ENCODE measurements around the gene TCFL5.

Gene TCFL5

GRCh38 chr20:62895539-62895938 lies 33.9 kb upstream of the TCFL5 start:
- no peak for DNase-seq (ENCODE audit: low spot score)

- no peak for DNase-seq (ENCODE audit: low spot score)
Measured at GRCh38 chr20:62894261-62894660, 32.6 kb upstream of the TCFL5 start.

GRCh38 chr20:62893700-62894099 lies 32.1 kb upstream of the TCFL5 start:
- no peak for DNase-seq (ENCODE audit: low spot score)

- DNase-seq (ENCODE audit: low spot score) = no peak
Measured at GRCh38 chr20:62892348-62893304, 31.0 kb upstream of the TCFL5 start.

GRCh38 chr20:62891111-62891510 lies 29.5 kb upstream of the TCFL5 start:
- no peak for DNase-seq (ENCODE audit: low spot score)

GRCh38 chr20:62890444-62890843 lies 28.8 kb upstream of the TCFL5 start:
- no peak for DNase-seq (ENCODE audit: low spot score)

GRCh38 chr20:62889871-62890270 lies 28.2 kb upstream of the TCFL5 start:
- DNase-seq (ENCODE audit: low spot score) = no peak

- no peak for DNase-seq (ENCODE audit: low spot score)
Measured at GRCh38 chr20:62889411-62889810, 27.8 kb upstream of the TCFL5 start.

GRCh38 chr20:62888910-62889309 lies 27.3 kb upstream of the TCFL5 start:
- DNase-seq (ENCODE audit: low spot score) = no peak

GRCh38 chr20:62888406-62888805 lies 26.8 kb upstream of the TCFL5 start:
- no peak for DNase-seq (ENCODE audit: low spot score)

- DNase-seq (ENCODE audit: low spot score) = no peak
Measured at GRCh38 chr20:62887860-62888239, 26.2 kb upstream of the TCFL5 start.

- DNase-seq (ENCODE audit: low spot score) = no peak
Measured at GRCh38 chr20:62887152-62887859, 25.7 kb upstream of the TCFL5 start.

- no peak for DNase-seq (ENCODE audit: low spot score)
Measured at GRCh38 chr20:62886709-62887058, 25.1 kb upstream of the TCFL5 start.

GRCh38 chr20:62885896-62886708 lies 24.5 kb upstream of the TCFL5 start:
- no peak for DNase-seq (ENCODE audit: low spot score)

- no peak for DNase-seq (ENCODE audit: low spot score)
Measured at GRCh38 chr20:62885046-62885895, 23.6 kb upstream of the TCFL5 start.

GRCh38 chr20:62884556-62884955 lies 22.9 kb upstream of the TCFL5 start:
- no peak for DNase-seq (ENCODE audit: low spot score)

GRCh38 chr20:62882426-62882825 lies 20.8 kb upstream of the TCFL5 start:
- DNase-seq (ENCODE audit: low spot score) = no peak

- no peak for DNase-seq (ENCODE audit: low spot score)
Measured at GRCh38 chr20:62881662-62882395, 20.2 kb upstream of the TCFL5 start.

GRCh38 chr20:62880935-62881661 lies 19.5 kb upstream of the TCFL5 start:
- DNase-seq (ENCODE audit: low spot score) = no peak
